ENCODE results near the gene GSG1. TPM values are rescaled to one million over a fixed set of nuclear protein-coding genes. Genes with fewer than 3 reads are reported as not detected.

The GSG1 gene
- total RNA-seq, 1 donor from 2014 or later, result 0.23 TPM

DNA sequence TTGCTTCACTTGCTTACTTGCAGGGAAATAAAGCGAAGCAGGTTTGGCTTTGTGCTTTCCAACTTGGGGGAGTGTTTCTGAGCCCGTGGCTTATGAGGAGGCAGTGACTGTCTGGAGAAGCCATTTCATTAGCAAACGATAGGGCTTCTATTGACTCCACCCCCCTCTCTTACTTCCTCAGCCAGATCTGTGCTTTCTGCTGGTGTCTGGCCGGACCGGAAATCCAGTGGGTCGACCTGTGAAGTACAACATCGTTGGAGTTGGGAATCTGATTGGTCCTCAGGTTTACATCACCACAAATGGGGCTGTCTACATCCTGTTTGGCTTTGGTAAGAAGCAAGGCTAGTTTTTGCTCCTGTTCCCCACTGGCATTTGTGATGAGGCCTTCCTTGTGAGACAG, 37.0 kb downstream of the GSG1 start:
- H3K27ac ChIP-seq (ENCODE audit: low read depth, low read length), result no peak overlapping the region
- no peak overlapping the region for H3K27ac Mint-ChIP-seq (ENCODE audit: unreplicated experiment)
- H3K4me2 ChIP-seq (ENCODE audit: low read length), result no peak overlapping the region
- H3K4me3 Mint-ChIP-seq (ENCODE audit: unreplicated experiment), result no peak overlapping the region
- peaks cover 6% of the 10 kb centered on the region for H3K36me3 Mint-ChIP-seq (ENCODE audit: low read depth, unreplicated experiment)
- H2AFZ ChIP-seq (ENCODE audit: low read depth, low read length), result no peak overlapping the region
- H3K27me3 ChIP-seq (ENCODE audit: insufficient read depth, low read length), result no peaks in the 10 kb centered on the region
- H3K4me1 Mint-ChIP-seq (ENCODE audit: low read depth, unreplicated experiment), result no peaks in the 10 kb centered on the region
- H3K9me3 Mint-ChIP-seq (ENCODE audit: unreplicated experiment), result no peaks in the 10 kb centered on the region
- H3K79me2 ChIP-seq (ENCODE audit: insufficient read depth, low read length), result no peaks in the 10 kb centered on the region
- no peaks in the 10 kb centered on the region for H3K36me3 ChIP-seq (ENCODE audit: insufficient read depth, low read length)
- no peaks in the 10 kb centered on the region for H3K4me1 ChIP-seq (ENCODE audit: insufficient read depth, low read length)
- no peak for FAIRE-seq
- H3K9ac ChIP-seq (ENCODE audit: low read length), result no peak overlapping the region
- H3K4me3 ChIP-seq (ENCODE audit: insufficient read depth, low read depth, low read length), result no peak overlapping the region
- no peaks in the 10 kb centered on the region for H4K20me1 ChIP-seq (ENCODE audit: insufficient read depth, low read length)
- TF ChIP-seq EZH2 (IDR thresholded peaks at IDR 0.05; ENCODE audit: insufficient read depth, low read length), result no peak
- TF ChIP-seq, protein P1, sequence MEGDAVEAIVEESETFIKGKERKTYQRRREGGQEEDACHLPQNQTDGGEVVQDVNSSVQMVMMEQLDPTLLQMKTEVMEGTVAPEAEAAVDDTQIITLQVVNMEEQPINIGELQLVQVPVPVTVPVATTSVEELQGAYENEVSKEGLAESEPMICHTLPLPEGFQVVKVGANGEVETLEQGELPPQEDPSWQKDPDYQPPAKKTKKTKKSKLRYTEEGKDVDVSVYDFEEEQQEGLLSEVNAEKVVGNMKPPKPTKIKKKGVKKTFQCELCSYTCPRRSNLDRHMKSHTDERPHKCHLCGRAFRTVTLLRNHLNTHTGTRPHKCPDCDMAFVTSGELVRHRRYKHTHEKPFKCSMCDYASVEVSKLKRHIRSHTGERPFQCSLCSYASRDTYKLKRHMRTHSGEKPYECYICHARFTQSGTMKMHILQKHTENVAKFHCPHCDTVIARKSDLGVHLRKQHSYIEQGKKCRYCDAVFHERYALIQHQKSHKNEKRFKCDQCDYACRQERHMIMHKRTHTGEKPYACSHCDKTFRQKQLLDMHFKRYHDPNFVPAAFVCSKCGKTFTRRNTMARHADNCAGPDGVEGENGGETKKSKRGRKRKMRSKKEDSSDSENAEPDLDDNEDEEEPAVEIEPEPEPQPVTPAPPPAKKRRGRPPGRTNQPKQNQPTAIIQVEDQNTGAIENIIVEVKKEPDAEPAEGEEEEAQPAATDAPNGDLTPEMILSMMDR (IDR thresholded peaks at IDR 0.05; ENCODE audit: insufficient read depth, low read depth, low read length), result no peak
- H3K27me3 Mint-ChIP-seq (ENCODE audit: low read depth, unreplicated experiment), result no peaks in the 10 kb centered on the region
- DNase-seq (ENCODE audit: low read depth), result no peak
- H3K9me3 ChIP-seq (ENCODE audit: insufficient read depth, low read depth, low read length), result no peaks in the 10 kb centered on the region

- Mint-ChIP-seq H3K36me3 (ENCODE audit: low read depth, unreplicated experiment) (peaks cover 6% of the 10 kb centered on the region), H3K4me1 (ENCODE audit: low read depth, unreplicated experiment) (no peaks in the 10 kb centered on the region), H3K9me3 (ENCODE audit: unreplicated experiment) (no peaks in the 10 kb centered on the region), H3K4me3 (ENCODE audit: unreplicated experiment) (no peak overlapping the region), H3K27ac (ENCODE audit: unreplicated experiment) (no peak overlapping the region), H3K27me3 (ENCODE audit: low read depth, unreplicated experiment) (no peaks in the 10 kb centered on the region)
- FAIRE-seq, result no peak
- H3K27me3 ChIP-seq (ENCODE audit: insufficient read depth, low read length), result no peaks in the 10 kb centered on the region
- H3K4me2 ChIP-seq (ENCODE audit: low read length), result no peak overlapping the region
- no peak overlapping the region for H2AFZ ChIP-seq (ENCODE audit: low read depth, low read length)
- H3K36me3 ChIP-seq (ENCODE audit: insufficient read depth, low read length), result no peaks in the 10 kb centered on the region
- H3K9ac ChIP-seq (ENCODE audit: low read length), result no peak overlapping the region
- H3K4me3 ChIP-seq (ENCODE audit: insufficient read depth, low read depth, low read length), result no peak overlapping the region
- H3K79me2 ChIP-seq (ENCODE audit: insufficient read depth, low read length), result no peaks in the 10 kb centered on the region
- H4K20me1 ChIP-seq (ENCODE audit: insufficient read depth, low read length), result no peaks in the 10 kb centered on the region
- no peak for TF ChIP-seq EZH2 (IDR thresholded peaks at IDR 0.05; ENCODE audit: insufficient read depth, low read length)
- TF ChIP-seq, protein P1 (IDR thresholded peaks at IDR 0.05; ENCODE audit: insufficient read depth, low read depth, low read length), result no peak
- DNase-seq (ENCODE audit: low read depth), result no peak
- H3K4me1 ChIP-seq (ENCODE audit: insufficient read depth, low read length), result no peaks in the 10 kb centered on the region
- no peak overlapping the region for H3K27ac ChIP-seq (ENCODE audit: low read depth, low read length)
- H3K9me3 ChIP-seq (ENCODE audit: insufficient read depth, low read depth, low read length), result no peaks in the 10 kb centered on the region
Observed at GRCh38 chr12:13066014-13066413, 37.5 kb downstream of the GSG1 start.

- Histone ChIP-seq H3K27me3 (ENCODE audit: insufficient read depth, low read length) (no peaks in the 10 kb centered on the region), H3K9me3 (ENCODE audit: insufficient read depth, low read depth, low read length) (no peaks in the 10 kb centered on the region), H2AFZ (ENCODE audit: low read depth, low read length) (no peak overlapping the region), H3K4me1 (ENCODE audit: insufficient read depth, low read length) (no peaks in the 10 kb centered on the region), H3K36me3 (ENCODE audit: insufficient read depth, low read length) (no peaks in the 10 kb centered on the region), H3K4me3 (ENCODE audit: insufficient read depth, low read depth, low read length) (no peak overlapping the region), H3K27ac (ENCODE audit: low read depth, low read length) (no peak overlapping the region), H3K9ac (ENCODE audit: low read length) (no peak overlapping the region), H4K20me1 (ENCODE audit: insufficient read depth, low read length) (no peaks in the 10 kb centered on the region), H3K4me2 (ENCODE audit: low read length) (no peak overlapping the region), H3K79me2 (ENCODE audit: insufficient read depth, low read length) (no peaks in the 10 kb centered on the region)
- H3K27me3 Mint-ChIP-seq (ENCODE audit: low read depth, unreplicated experiment), result no peaks in the 10 kb centered on the region
- no peak overlapping the region for H3K27ac Mint-ChIP-seq (ENCODE audit: unreplicated experiment)
- DNase-seq (ENCODE audit: low read depth), result no peak
- no peak for FAIRE-seq
- no peak overlapping the region for H3K4me3 Mint-ChIP-seq (ENCODE audit: unreplicated experiment)
- H3K4me1 Mint-ChIP-seq (ENCODE audit: low read depth, unreplicated experiment), result no peaks in the 10 kb centered on the region
- TF ChIP-seq, protein P1 (IDR thresholded peaks at IDR 0.05; ENCODE audit: insufficient read depth, low read depth, low read length), result no peak
- no peak for TF ChIP-seq EZH2 (IDR thresholded peaks at IDR 0.05; ENCODE audit: insufficient read depth, low read length)
- H3K36me3 Mint-ChIP-seq (ENCODE audit: low read depth, unreplicated experiment), result peaks cover 8% of the 10 kb centered on the region
- H3K9me3 Mint-ChIP-seq (ENCODE audit: unreplicated experiment), result no peaks in the 10 kb centered on the region
Observed at GRCh38 chr12:13062669-13063068, 40.8 kb downstream of the GSG1 start.
